GM19035 (cell line): ENCODE measurements around the gene AGAP3.

Experiments
- ATAC-seq: cut with Tn5 transposase; IDR thresholded peaks from one replicate; pipeline ENCODE4 v1.9.1; 2021; ENCODE audit not compliant: unreplicated experiment

Gene AGAP3

DNA sequence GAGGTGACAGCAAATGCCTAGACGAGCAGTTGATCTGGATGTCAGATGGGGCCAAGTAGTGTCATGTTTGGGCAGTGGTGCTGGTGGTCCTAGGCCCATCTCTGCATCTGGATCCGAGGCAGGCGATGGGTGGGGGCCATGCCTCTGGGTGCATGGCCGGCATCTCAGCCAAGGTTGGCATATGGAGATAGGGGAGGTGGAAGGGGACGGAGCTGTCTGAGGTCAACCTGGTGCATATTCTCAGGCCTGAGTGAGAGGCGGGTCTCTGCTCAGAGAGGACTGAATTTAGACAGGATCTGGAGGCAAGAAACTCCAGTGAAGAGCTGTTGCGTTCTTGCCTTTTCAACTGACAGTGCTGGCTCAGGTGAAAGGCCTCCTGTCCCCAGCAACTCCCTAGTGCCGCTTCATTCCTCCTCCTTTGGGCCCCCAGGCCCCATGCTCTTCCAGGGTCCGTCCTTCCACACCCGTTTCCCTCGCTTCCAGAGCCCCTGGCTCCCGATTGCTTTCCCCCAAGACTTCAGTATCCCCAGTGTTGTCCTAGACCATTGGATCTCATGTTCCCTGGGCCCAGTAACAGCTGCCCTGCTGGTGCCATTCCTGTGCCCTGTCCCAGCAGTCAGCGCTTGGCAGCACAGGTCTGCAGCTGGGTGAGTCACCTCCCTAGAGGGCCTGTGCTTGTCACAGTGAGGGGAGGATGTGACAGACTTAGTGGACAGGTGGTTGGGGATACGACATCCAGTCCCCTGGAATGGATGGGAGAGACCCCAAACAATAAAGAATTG lies 48.7 kb downstream of the AGAP3 start:
- no peak for ATAC-seq

GRCh38 chr7:151135525-151135845 lies 49.2 kb downstream of the AGAP3 start:
- ATAC-seq, result no peak

GRCh38 chr7:151135866-151136843 lies 49.9 kb downstream of the AGAP3 start:
- no peak for ATAC-seq

DNA sequence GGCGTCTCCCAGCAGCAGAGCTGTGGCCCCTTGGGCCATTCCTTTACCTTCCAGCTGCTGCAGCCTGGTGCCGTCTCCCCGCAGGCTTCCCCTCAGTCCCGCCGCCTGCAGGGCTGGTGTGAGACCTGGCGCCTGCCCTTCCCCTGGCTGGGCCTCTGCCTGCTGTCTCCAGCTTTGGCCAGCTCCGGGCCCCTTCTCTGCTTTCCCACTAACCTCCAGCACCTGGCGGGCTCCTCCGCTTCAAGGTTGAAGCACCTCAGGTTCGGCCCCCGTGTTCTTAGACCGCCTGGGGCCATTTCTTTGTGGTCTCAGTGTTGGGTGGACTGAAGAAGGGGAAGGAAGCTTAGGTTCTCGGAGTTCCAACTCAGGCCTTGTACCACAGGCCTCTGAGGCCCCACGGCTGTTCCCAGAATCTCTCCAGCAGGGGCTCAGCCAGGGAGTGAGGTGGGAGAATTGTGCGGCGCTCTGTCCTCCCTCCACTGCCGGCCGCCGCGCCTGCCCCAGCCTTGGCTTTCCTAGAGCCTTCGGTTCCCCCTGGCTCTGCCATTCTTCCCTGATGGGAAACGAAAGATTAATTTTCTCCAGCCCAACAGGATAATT lies 50.9 kb downstream of the AGAP3 start:
- no peak for ATAC-seq

DNA sequence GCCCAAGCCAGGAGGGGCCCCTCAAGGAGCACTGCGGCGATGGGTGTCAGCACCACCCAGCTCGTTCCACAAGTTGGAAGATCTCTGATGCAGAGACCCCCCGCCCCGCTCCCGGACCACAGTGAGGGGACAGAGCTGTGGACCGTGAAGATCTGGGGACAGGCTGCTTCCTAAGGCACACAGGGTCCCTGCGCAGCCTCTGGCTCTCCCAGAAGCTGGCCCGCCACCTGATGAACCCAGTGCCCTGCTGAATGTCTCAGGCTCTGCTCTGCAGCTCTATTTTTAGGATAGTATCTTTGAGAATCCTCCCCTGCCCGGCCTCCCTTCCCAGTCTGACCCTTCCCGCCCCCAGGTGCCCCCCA lies 51.5 kb downstream of the AGAP3 start:
- no peak for ATAC-seq

GRCh38 chr7:151138153-151138851 lies 52.0 kb downstream of the AGAP3 start:
- no peak for ATAC-seq

- ATAC-seq, result no peak
Measured at GRCh38 chr7:151139071-151139790, 53.0 kb downstream of the AGAP3 start.

- ATAC-seq, result no peak
Measured at GRCh38 chr7:151139791-151140190, 53.5 kb downstream of the AGAP3 start.

DNA sequence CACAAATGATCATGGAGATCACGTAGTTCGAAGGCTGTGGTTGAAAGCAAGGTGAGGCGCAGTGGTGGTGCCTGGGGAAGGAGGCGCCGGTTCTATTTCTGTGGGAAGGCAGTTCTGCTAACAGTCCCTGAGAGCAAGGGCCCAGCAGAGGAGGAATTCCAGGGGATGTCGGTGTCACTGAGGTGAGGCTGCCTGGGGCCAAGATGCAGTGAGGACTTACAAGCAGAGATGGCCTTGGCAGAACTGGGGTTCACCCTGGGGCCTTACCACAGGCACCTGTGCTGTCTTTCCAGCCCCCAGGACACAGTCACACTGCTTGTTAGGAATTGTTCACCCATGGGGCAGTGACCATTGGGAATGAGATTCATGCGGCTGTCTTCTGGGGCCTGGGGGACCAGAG lies 54.6 kb downstream of the AGAP3 start:
- no peak for ATAC-seq

- ATAC-seq, result no peak
Measured at GRCh38 chr7:151141311-151141854, 55.1 kb downstream of the AGAP3 start.

- ATAC-seq, result no peak
Measured at GRCh38 chr7:151141855-151142685, 55.8 kb downstream of the AGAP3 start.

DNA sequence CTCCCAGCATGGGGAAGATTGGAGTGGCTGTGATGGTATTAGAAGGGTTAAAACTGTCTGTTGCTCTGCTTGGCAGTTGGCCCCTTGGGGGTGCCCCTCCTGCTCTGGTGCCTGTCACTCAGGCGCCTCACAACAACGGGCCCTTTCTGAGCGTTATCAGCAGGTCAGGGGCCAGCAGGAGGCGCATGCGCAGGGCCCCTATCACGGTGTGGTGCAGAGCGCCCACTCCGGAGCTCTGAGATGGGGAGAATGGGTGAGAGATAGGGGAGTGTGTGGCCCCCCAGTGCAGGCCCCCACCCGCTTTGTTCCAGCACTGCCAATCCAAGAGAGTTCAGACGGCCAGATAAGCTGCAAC lies 56.4 kb downstream of the AGAP3 start:
- ATAC-seq, result no peak

DNA sequence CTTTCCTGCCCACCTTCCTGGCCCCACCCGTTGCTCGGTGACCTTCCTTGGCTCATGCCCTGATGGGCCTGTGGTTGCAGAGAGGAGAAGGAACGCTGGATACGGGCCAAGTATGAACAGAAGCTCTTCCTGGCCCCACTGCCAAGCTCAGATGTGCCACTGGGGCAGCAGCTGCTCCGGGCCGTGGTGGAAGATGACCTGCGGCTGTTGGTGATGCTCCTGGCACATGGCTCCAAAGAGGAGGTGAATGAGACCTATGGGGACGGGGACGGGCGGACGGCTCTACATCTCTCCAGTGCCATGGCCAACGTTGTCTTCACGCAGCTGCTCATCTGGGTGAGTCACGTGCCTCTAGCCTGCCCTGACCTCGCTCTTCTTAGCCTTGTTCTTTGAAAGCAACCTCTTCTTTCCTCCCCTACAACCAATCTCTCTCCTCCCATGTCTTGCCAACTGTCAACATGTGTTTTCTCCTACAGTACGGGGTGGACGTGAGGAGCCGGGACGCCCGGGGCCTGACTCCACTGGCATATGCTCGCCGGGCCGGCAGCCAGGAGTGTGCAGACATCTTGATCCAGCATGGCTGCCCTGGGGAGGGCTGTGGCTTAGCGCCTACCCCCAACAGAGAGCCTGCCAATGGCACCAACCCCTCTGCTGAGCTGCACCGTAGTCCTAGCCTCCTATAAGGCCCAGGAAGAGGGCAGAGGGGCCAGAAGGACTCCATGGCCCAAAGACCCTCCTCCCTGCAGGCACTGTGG lies 57.2 kb downstream of the AGAP3 start:
- ATAC-seq, result no peak

GRCh38 chr7:151144387-151144786 lies 58.1 kb downstream of the AGAP3 start:
- ATAC-seq, result no peak

- no peak for ATAC-seq
Measured at GRCh38 chr7:151146761-151147160, 60.5 kb downstream of the AGAP3 start.

- no peak for ATAC-seq
Measured at GRCh38 chr7:151148319-151149259, 62.3 kb downstream of the AGAP3 start.

- no peak for ATAC-seq
Measured at GRCh38 chr7:151150388-151150787, 64.1 kb downstream of the AGAP3 start.
